ENCODE data around the gene SERPINA6. TPM values are rescaled to one million over a fixed set of nuclear protein-coding genes. Genes with fewer than 3 reads are reported as not detected.

SERPINA6 gene
- total RNA-seq, 2 donors from 2014 or later = 3.4 to 5.7 TPM

- TF ChIP-seq CTCF (IDR thresholded peaks at IDR 0.05) = no peak
- Histone ChIP-seq H3K4me1 (no peaks in the 10 kb centered on the region), H3K36me3 (no peaks in the 10 kb centered on the region), H3K4me3 (no peak overlapping the region), H3K27ac (no peak overlapping the region), H3K9ac (ENCODE audit: low read depth in 2 of 2, low read length in 2 of 2) (no peak overlapping the region), H3K27me3 (no peaks in the 10 kb centered on the region), H3K9me3 (no peaks in the 10 kb centered on the region)
- no peak for DNase-seq
- intact Hi-C loops (cut with DNase I) = no loop called here
Observed at GRCh38 chr14:94364037-94364436, 40.9 kb upstream of the SERPINA6 start.

GRCh38 chr14:94363151-94363624, 40.1 kb upstream of the SERPINA6 start:
- no peaks in the 10 kb centered on the region for H3K9me3 ChIP-seq
- intact Hi-C loops (cut with DNase I) = no loop called here
- no peaks in the 10 kb centered on the region for H3K27me3 ChIP-seq
- H3K4me3 ChIP-seq = no peak overlapping the region
- TF ChIP-seq CTCF (IDR thresholded peaks at IDR 0.05) = no peak
- DNase-seq = no peak
- H3K27ac ChIP-seq = no peak overlapping the region
- H3K36me3 ChIP-seq = no peaks in the 10 kb centered on the region
- H3K4me1 ChIP-seq = no peaks in the 10 kb centered on the region
- H3K9ac ChIP-seq (ENCODE audit: low read depth in 2 of 2, low read length in 2 of 2) = no peak overlapping the region

- no peak for TF ChIP-seq CTCF (IDR thresholded peaks at IDR 0.05)
- intact Hi-C loops (cut with DNase I) = no loop called here
Observed at GRCh38 chr14:94362614-94363133, 39.5 kb upstream of the SERPINA6 start.

GRCh38 chr14:94361682-94362081, 38.5 kb upstream of the SERPINA6 start:
- H3K27me3 ChIP-seq = no peaks in the 10 kb centered on the region
- no peak overlapping the region for H3K27ac ChIP-seq
- intact Hi-C loops (cut with DNase I) = no loop called here
- no peak overlapping the region for H3K4me3 ChIP-seq
- no peaks in the 10 kb centered on the region for H3K4me1 ChIP-seq
- no peaks in the 10 kb centered on the region for H3K9me3 ChIP-seq
- TF ChIP-seq CTCF (IDR thresholded peaks at IDR 0.05) = no peak
- no peak overlapping the region for H3K9ac ChIP-seq (ENCODE audit: low read depth in 2 of 2, low read length in 2 of 2)
- DNase-seq = no peak
- no peaks in the 10 kb centered on the region for H3K36me3 ChIP-seq

More at GRCh38 chr14:94362614-94363133, 39.5 kb upstream of the SERPINA6 start:
- Histone ChIP-seq H3K4me3 (no peak overlapping the region), H3K4me1 (no peaks in the 10 kb centered on the region), H3K27ac (no peak overlapping the region), H3K9ac (ENCODE audit: low read depth in 2 of 2, low read length in 2 of 2) (no peak overlapping the region), H3K27me3 (no peaks in the 10 kb centered on the region), H3K9me3 (no peaks in the 10 kb centered on the region), H3K36me3 (no peaks in the 10 kb centered on the region)
- no peak for DNase-seq

GRCh38 chr14:94360945-94361565, 37.9 kb upstream of the SERPINA6 start:
- Histone ChIP-seq H3K4me1 (no peaks in the 10 kb centered on the region), H3K9me3 (no peaks in the 10 kb centered on the region), H3K4me3 (no peak overlapping the region), H3K27ac (no peak overlapping the region), H3K36me3 (no peaks in the 10 kb centered on the region), H3K27me3 (no peaks in the 10 kb centered on the region), H3K9ac (ENCODE audit: low read depth in 2 of 2, low read length in 2 of 2) (no peak overlapping the region)
- no peak for DNase-seq
- no peak for TF ChIP-seq CTCF (IDR thresholded peaks at IDR 0.05)
- intact Hi-C loops (cut with DNase I) = no loop called here
